ENCODE data around the gene SLC34A3.

SLC34A3 gene

GRCh38 chr9:137195525-137196220, 35.0 kb upstream of the SLC34A3 start:
- no peak for DNase-seq (ENCODE audit: low read depth in 1 of 2, low spot score in 1 of 2)

- DNase-seq (ENCODE audit: low read depth in 1 of 2, low spot score in 1 of 2), result no peak
Observed at GRCh38 chr9:137198051-137198901, 32.4 kb upstream of the SLC34A3 start.

DNA sequence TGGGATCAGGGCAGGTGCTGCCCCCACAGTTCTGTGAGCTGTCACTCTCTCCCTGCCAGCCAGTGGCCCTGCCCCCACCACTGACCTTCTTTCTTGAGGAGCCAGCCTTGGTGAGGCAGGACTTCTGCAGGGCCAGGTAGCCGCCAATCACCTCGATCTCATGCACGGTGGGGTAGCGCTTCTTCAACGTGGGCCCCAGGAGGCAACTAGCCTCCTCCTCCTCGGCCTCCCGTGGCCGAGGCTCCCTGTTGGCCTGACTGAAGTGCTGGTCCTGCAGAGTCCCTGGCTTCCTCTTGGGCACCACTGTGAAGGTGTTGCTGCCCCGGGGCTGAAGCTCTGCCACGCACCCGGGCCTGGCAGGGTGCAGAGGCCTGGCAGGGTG, 31.8 kb upstream of the SLC34A3 start:
- no peak for DNase-seq (ENCODE audit: low read depth in 1 of 2, low spot score in 1 of 2)

DNA sequence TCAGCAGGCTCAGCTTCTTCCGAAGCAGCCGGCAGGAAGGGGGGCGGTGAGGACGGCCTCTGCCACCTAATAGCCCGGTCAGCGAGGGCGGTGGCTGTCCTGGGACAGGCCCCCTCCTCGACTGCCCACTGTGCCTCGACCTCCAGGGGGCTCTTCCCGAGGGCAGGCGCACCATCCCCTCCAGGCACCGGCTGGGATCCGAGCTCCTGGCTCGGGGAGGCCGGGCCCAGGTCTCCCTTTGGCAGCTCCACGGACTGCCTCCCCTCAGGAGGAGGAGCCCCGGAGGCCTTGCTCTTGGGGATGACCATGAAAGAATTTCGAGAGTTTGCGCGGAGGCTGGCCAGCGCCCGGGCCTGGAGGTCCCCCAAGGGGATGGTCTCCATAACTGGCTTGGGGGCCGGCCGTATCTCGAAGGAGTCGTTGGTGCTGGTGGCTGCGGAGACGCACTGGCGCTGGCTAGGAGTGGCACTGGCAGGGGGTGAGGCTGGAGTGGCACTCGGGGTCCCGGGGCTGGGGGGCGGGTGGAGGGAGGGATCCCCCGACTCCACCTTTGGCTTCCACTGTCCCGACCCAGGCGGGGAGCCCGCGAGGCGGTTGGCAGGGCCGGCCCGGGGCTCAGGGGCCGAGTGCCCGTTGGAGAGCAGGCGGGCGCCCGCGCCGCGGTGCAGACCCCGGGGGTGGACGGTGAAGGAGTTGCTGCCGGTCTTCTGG, 31.1 kb upstream of the SLC34A3 start:
- no peak for DNase-seq (ENCODE audit: low read depth in 1 of 2, low spot score in 1 of 2)

GRCh38 chr9:137200311-137201204, 30.1 kb upstream of the SLC34A3 start, which contains the start of gene TPRN:
Gene TPRN, minus strand, starts transcription at chr9:137200741. Its CDS starts 30 bp downstream, at chr9:137200711.
- DNase-seq (ENCODE audit: low read depth in 1 of 2, low spot score in 1 of 2), result peak; percentile 93 to 98

DNA sequence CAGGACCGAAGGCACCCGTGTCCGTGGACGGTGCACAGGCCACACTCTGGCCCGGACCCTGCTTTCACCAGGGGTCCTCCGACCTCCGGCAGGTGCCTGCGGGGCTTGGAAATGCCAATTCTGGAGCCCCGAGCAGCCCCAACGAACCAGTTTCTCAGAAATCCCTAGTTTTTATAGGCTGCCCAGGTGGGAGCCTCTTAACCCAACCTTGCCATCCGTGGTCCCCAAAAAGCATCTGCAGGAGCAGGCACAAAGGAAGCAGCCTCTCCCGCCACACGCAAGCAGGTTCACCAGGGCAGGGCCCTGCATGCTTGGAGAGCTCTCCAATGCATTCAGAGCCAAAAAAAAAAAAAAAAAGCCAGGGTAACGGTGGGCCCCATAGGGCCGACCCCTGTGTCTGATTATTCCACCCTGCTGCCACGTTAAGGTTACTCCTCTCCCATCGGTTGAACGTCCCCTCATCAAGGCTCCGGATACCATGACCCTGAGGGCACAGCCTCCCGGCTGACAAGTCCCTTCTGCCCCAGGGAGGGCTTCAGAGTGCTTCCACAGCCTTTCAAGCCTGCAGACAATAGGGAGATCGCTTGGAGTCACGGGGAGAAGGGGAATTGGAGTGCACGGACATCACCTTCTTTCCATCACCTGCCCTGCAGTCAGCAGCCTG, 29.4 kb upstream of the SLC34A3 start:
- no peak for DNase-seq (ENCODE audit: low read depth in 1 of 2, low spot score in 1 of 2)

GRCh38 chr9:137202966-137203365, 27.7 kb upstream of the SLC34A3 start:
- DNase-seq (ENCODE audit: low read depth in 1 of 2, low spot score in 1 of 2), result no peak

DNA sequence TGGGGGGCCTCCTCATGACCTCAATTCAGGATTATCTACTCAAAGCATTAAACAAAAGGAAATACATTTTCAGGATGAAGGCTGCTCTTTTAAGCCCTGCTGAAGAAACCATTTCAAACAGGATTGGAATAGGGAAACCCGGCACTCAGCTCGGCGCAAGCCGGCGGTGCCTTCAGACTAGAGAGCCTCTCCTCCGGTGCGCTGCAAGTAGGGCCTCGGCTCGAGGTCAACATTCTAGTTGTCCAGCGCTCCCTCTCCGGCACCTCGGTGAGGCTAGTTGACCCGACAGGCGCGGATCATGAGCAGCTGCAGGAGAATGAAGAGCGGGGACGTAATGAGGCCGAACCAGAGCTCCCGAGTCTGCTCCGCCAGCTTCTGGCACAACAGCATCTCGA, 26.0 kb upstream of the SLC34A3 start:
- no peak for DNase-seq (ENCODE audit: low read depth in 1 of 2, low spot score in 1 of 2)

DNA sequence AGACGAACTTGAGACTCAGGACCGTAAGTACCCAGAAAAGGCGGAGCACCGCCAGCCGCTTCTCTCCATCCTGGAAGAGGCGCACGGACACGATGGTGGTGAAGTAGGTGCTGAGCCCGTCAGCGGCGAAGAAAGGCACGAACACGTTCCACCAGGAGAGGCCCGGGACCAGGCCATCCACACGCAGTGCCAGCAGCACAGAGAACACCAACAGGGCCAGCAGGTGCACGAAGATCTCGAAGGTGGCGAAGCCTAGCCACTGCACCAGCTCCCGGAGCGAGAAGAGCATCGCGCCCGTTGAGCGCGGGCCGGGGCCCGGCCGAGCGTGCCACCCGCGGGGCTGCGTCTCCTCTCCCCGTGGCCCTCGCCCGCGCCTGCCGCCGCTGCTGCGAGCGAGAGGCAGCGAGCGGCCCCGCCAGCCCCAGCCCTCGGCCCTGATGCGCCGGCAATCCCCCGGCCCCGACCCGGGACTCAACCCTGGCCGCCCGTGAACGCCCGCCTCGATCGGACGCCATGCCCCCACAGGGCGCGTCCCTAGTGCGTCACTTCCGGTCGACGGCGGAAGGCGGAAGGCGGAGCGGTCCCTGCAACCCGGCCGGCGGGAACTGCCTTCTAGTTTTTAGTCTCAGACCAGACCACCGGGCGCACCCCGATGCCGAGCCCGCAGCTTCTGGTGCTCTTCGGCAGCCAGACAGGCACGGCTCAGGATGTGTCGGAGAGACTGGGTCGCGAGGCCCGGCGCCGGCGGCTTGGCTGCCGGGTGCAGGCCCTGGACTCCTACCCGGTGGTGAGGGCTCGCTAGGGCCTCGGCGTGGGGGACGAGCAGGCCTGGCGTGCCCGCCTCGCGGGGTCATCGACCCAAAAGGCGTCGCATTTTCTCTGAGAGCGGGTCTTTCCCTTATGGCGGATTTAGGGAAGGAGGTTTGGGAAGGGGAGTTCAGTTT, 25.3 kb upstream of the SLC34A3 start, which contains the start of the genes NDOR1 and TMEM203:
Gene NDOR1 (plus strand): TSS at position 575 of the 944 bp plus-strand sequence. CDS start 78 bp downstream, at position 653.
Gene TMEM203 (minus strand): TSS at position 523 of the 944 bp plus-strand sequence. CDS start 234 bp downstream, at position 289.
- peak; percentile 89 to 91 for DNase-seq (ENCODE audit: low read depth in 1 of 2, low spot score in 1 of 2)

- DNase-seq (ENCODE audit: low read depth in 1 of 2, low spot score in 1 of 2), result no peak
Observed at GRCh38 chr9:137206602-137207001, 24.1 kb upstream of the SLC34A3 start.

DNA sequence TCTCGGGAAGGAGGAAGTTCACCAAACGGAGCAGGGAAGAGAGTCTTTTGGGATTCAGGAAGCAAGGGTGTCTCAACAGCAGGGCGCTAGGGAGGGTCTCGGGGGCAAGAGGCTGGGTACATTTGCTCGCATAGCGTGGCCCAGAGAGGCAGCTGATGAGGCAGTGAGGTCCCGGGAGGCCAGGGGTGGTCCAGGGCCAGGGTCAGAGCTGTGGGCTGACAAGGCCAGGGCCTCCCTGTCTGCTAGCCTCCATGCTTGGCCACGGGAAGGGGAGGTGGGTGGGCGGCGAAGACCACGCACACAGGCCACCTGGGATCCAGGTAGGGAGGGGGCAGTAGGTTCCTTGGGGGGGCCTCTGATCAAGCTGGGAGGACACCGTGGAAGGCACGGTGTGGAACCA, 19.2 kb upstream of the SLC34A3 start:
- no peak for DNase-seq (ENCODE audit: low read depth in 1 of 2, low spot score in 1 of 2)

- DNase-seq (ENCODE audit: low read depth in 1 of 2, low spot score in 1 of 2), result no peak
Observed at GRCh38 chr9:137212520-137212919, 18.2 kb upstream of the SLC34A3 start.

DNA sequence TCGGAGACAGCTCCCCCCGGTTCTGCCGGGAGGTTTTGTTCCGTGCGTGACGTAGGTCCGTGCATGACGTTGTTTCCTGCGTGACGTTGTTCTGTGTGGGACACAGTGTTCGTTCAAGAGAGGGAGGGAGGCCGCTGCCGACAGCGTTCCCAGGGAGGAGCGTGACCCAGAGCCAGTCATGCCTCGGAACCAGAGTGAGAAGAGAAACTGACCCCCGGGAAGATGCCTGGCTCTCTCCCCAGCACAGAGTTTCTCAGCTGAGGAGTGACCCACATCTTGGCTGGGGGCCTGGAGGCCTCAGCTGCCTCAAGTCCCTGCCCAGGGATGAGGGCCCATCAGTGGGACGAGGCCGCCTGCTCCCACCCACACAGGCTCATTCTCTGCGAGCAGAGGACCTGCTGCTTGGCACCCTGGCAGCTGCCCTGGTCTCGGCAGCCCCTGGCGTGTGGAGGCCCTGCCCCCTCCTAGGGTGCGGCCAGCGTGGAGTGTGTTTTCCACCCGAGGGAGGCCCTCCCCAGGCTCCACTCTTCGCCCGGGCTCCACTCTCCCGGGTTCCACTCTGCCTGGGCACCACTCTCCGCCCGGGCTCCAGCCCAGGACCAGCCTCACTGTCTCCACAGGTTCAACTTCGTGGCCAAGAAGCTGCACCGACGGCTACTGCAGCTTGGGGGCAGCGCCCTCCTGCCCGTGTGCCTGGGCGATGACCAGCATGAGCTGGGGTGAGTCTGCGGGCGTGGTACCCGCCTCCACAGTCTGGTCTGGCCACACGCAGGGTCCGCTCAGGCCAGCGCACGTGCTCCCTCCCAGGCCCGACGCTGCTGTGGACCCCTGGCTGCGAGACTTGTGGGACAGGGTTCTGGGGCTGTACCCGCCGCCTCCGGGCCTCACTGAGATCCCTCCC, 17.3 kb upstream of the SLC34A3 start:
- no peak for DNase-seq (ENCODE audit: low read depth in 1 of 2, low spot score in 1 of 2)

- DNase-seq (ENCODE audit: low read depth in 1 of 2, low spot score in 1 of 2), result no peak
Observed at GRCh38 chr9:137214620-137215019, 16.1 kb upstream of the SLC34A3 start.

- DNase-seq (ENCODE audit: low read depth in 1 of 2, low spot score in 1 of 2), result no peak
Observed at GRCh38 chr9:137215196-137215986, 15.3 kb upstream of the SLC34A3 start.

- no peak for DNase-seq (ENCODE audit: low read depth in 1 of 2, low spot score in 1 of 2)
Observed at GRCh38 chr9:137216188-137216965, 14.3 kb upstream of the SLC34A3 start.

All from activated T-helper 1 cell treated with anti-CD3 and anti-CD28 coated beads, Interleukin-2, amount 50 U/mL, for 16 hours (primary cell).